SK-N-SH treated with all-trans-retinoic acid at 6 μM for 48 hours (cell line): Measurements from ENCODE around the gene BTBD17.

ENCODE experiments used
- ATAC-seq: fragments of 200-7000 bp; cut with Tn5 transposase; 3 replicates; pipeline ENCODE4 v1.9.1; 2020; ENCODE audit warnings: mild to moderate bottlenecking, moderate library complexity
- ARNTL ChIP-seq: fragments of 450-650 bp; formaldehyde crosslinking; IDR thresholded peaks from 2 replicates; pipeline ENCODE4 v1.5.0; 2020; ENCODE audit warnings: low read depth, mild to moderate bottlenecking, moderate library complexity, borderline replicate concordance
- BACH2 ChIP-seq: fragments of 250-450 bp; sonication (Bioruptor Pico); IDR thresholded peaks from 2 replicates; pipeline ENCODE4 v1.9.0; 2021; ENCODE audit warnings: mild to moderate bottlenecking, borderline replicate concordance
- CREB5 ChIP-seq: fragments of 250-450 bp; sonication (Bioruptor Pico); IDR thresholded peaks from 2 replicates; pipeline ENCODE4 v1.5.1; 2020; ENCODE audit warnings: low read depth, mild to moderate bottlenecking, moderate library complexity
- CSDC2 ChIP-seq: fragments of 250-450 bp; sonication (Bioruptor Pico); IDR thresholded peaks from 2 replicates; pipeline ENCODE4 v1.5.0; 2020; ENCODE audit warnings: mild to moderate bottlenecking, moderate library complexity
- CSRNP3 ChIP-seq: fragments of 250-450 bp; sonication (Bioruptor Pico); IDR thresholded peaks from 2 replicates; pipeline ENCODE4 v1.5.1; 2021; ENCODE audit warnings: mild to moderate bottlenecking, moderate library complexity
- ESRRG ChIP-seq: fragments of 250-450 bp; sonication (Bioruptor Pico); IDR thresholded peaks from 2 replicates; pipeline ENCODE4 v1.6.1; 2021; ENCODE audit warnings: mild to moderate bottlenecking
- GLIS3 ChIP-seq: fragments of 250-450 bp; sonication (Bioruptor Pico); IDR thresholded peaks from 2 replicates; pipeline ENCODE4 v1.5.0; 2020; ENCODE audit warnings: mild to moderate bottlenecking, moderate library complexity
- ISL1 ChIP-seq: fragments of 250-450 bp; sonication (Bioruptor Pico); IDR thresholded peaks from 2 replicates; pipeline ENCODE4 v2.1.2; 2022; ENCODE audit warnings: mild to moderate bottlenecking, moderate library complexity
- OSR1 ChIP-seq: fragments of 250-450 bp; sonication (Bioruptor Pico); IDR thresholded peaks from 2 replicates; pipeline ENCODE4 v1.8.0; 2022; ENCODE audit warnings: moderate library complexity, mild to moderate bottlenecking, inconsistent platforms
- PATZ1 ChIP-seq: fragments of 250-450 bp; sonication (Bioruptor Pico); IDR thresholded peaks from 2 replicates; pipeline ENCODE4 v1.8.0; 2020; ENCODE audit warnings: mild to moderate bottlenecking, moderate library complexity, borderline replicate concordance
- POU6F1 ChIP-seq: fragments of 250-450 bp; sonication (Bioruptor Pico); IDR thresholded peaks from 2 replicates; pipeline ENCODE4 v1.8.0; 2021; ENCODE audit warnings: low read depth, mild to moderate bottlenecking, moderate library complexity, borderline replicate concordance
- RARB ChIP-seq: fragments of 250-450 bp; sonication (Bioruptor Pico); IDR thresholded peaks from 2 replicates; pipeline ENCODE4 v1.8.0; 2021; ENCODE audit warnings: mild to moderate bottlenecking, moderate library complexity
- SNAI2 ChIP-seq: fragments of 250-450 bp; sonication (Bioruptor Pico); IDR thresholded peaks from 2 replicates; pipeline ENCODE4 v1.5.0; 2020; ENCODE audit warnings: mild to moderate bottlenecking, moderate library complexity
- TCF4 ChIP-seq: fragments of 250-450 bp; sonication (Bioruptor Pico); IDR thresholded peaks from 2 replicates; pipeline ENCODE4 v1.8.0; 2021; ENCODE audit warnings: mild to moderate bottlenecking, moderate library complexity, borderline replicate concordance
- TOX ChIP-seq: fragments of 250-450 bp; sonication (Bioruptor Pico); IDR thresholded peaks from 2 replicates; pipeline ENCODE4 v1.8.0; 2021; ENCODE audit warnings: mild to moderate bottlenecking, moderate library complexity, borderline replicate concordance
- TSHZ2 ChIP-seq: fragments of 250-450 bp; sonication (Bioruptor Pico); IDR thresholded peaks from 2 replicates; pipeline ENCODE4 v1.5.0; 2020; ENCODE audit warnings: mild to moderate bottlenecking, moderate library complexity
- ZC3H10 ChIP-seq: fragments of 250-450 bp; sonication (Bioruptor Pico); IDR thresholded peaks from 2 replicates; pipeline ENCODE4 v1.5.1; 2021; ENCODE audit warnings: mild to moderate bottlenecking, moderate library complexity
- ZFP3 ChIP-seq: fragments of 250-450 bp; sonication (Bioruptor Pico); IDR thresholded peaks from 2 replicates; pipeline ENCODE4 v1.5.0; 2020; ENCODE audit warnings: mild to moderate bottlenecking, moderate library complexity
- ZFP30 ChIP-seq: fragments of 450-650 bp; formaldehyde crosslinking; IDR thresholded peaks from 2 replicates; pipeline ENCODE4 v1.5.0; 2022; ENCODE audit warnings: mild to moderate bottlenecking, moderate library complexity
- ZNF565 ChIP-seq: fragments of 450-650 bp; formaldehyde crosslinking; conservative IDR thresholded peaks from 2 replicates; pipeline ENCODE4 v1.5.0; 2020; ENCODE audit warnings: low read depth, mild to moderate bottlenecking, moderate library complexity
- ZNF70 ChIP-seq: fragments of 450-650 bp; formaldehyde crosslinking; IDR thresholded peaks from 2 replicates; pipeline ENCODE4 v1.5.0; 2020; ENCODE audit warnings: mild to moderate bottlenecking, moderate library complexity
- ZNF8 ChIP-seq: fragments of 450-650 bp; formaldehyde crosslinking; IDR thresholded peaks from 2 replicates; pipeline ENCODE4 v1.5.0; 2020; ENCODE audit warnings: mild to moderate bottlenecking, moderate library complexity

The BTBD17 gene

GRCh38 chr17:74318391-74318790, 43.3 kb downstream of the BTBD17 start:
- TF ChIP-seq CREB5 (CRISPR knock-in tag) (no peak), CSDC2 (CRISPR knock-in tag) (no peak), ISL1 (CRISPR knock-in tag) (no peak), ZNF70 (CRISPR knock-in tag) (no peak), ZNF565 (no peak), POU6F1 (no peak), ZFP30 (CRISPR knock-in tag) (no peak), ESRRG (CRISPR knock-in tag) (no peak), SNAI2 (no peak), BACH2 (CRISPR knock-in tag) (no peak)
- ATAC-seq = no peak

- ATAC-seq = no peak
- TF ChIP-seq ZFP3 (CRISPR knock-in tag) (no peak), ZNF8 (CRISPR knock-in tag) (no peak), CREB5 (CRISPR knock-in tag) (no peak), PATZ1 (CRISPR knock-in tag) (no peak), OSR1 (no peak), ESRRG (CRISPR knock-in tag) (no peak), TSHZ2 (CRISPR knock-in tag) (no peak), ZC3H10 (CRISPR knock-in tag) (no peak), ARNTL (CRISPR knock-in tag) (no peak), ZNF565 (no peak), TCF4 (CRISPR knock-in tag) (no peak), ZFP30 (CRISPR knock-in tag) (no peak)
Measured at GRCh38 chr17:74317071-74317470, 44.6 kb downstream of the BTBD17 start.

- no peak for ATAC-seq
- TF ChIP-seq CSRNP3 (CRISPR knock-in tag) = no peak
- no peak for TF ChIP-seq SNAI2
- no peak for TF ChIP-seq RARB (CRISPR knock-in tag)
- no peak for TF ChIP-seq ZC3H10 (CRISPR knock-in tag)
- no peak for TF ChIP-seq ISL1 (CRISPR knock-in tag)
- no peak for TF ChIP-seq ARNTL (CRISPR knock-in tag)
- TF ChIP-seq BACH2 (CRISPR knock-in tag) = no peak
- no peak for TF ChIP-seq ZNF565
- no peak for TF ChIP-seq ZNF8 (CRISPR knock-in tag)
- no peak for TF ChIP-seq ZFP3 (CRISPR knock-in tag)
- TF ChIP-seq GLIS3 (CRISPR knock-in tag) = no peak
- TF ChIP-seq ESRRG (CRISPR knock-in tag) = no peak
- TF ChIP-seq TOX (CRISPR knock-in tag) = no peak
- TF ChIP-seq OSR1 = no peak
Measured at GRCh38 chr17:74316220-74316619, 45.4 kb downstream of the BTBD17 start.
